ENCODE results near the gene HAPLN1. TPM values are rescaled to one million over a fixed set of nuclear protein-coding genes. Genes with fewer than 3 reads are reported as not detected.
"Not testable (repeated sequence)": the region's sequence is repeated elsewhere in the genome, so short reads cannot be mapped to it uniquely, and the experiment has no call there.

Gene HAPLN1
- total and polyA plus RNA-seq, 2 experiments from 2014 or later = 34.5 to 43.0 TPM

GRCh38 chr5:83740741-83741140 lies 20.1 kb upstream of the HAPLN1 start:
- Histone ChIP-seq H3K27me3 (no peaks in the 10 kb centered on the region), H3K9me2 (replicated peaks; ENCODE audit: insufficient read depth) (no peaks in the 10 kb centered on the region), H3K4me3 (no peak overlapping the region), H3K27ac (no peak overlapping the region), H3K4me2 (no peak overlapping the region), H3K4me1 (ENCODE audit: insufficient read depth) (peaks cover 7% of the 10 kb centered on the region), H3K36me3 (replicated peaks; ENCODE audit: insufficient read depth, low read depth) (no peaks in the 10 kb centered on the region), H2AFZ (no peak overlapping the region), H3K9me3 (ENCODE audit: low read depth) (no peaks in the 10 kb centered on the region), H4K20me1 (ENCODE audit: insufficient read depth, poor library complexity, severe bottlenecking) (no peaks in the 10 kb centered on the region), H3K79me2 (no peaks in the 10 kb centered on the region)
- no peak for DNase-seq (ENCODE audit: low spot score)
- no peak for TF ChIP-seq EZH2phosphoT487 (IDR thresholded peaks at IDR 0.05; ENCODE audit: low read depth, severe bottlenecking, unreplicated experiment)
- TF ChIP-seq EZH2 (IDR thresholded peaks at IDR 0.05; ENCODE audit: borderline replicate concordance) = no peak
- no peak for TF ChIP-seq CTCF (IDR thresholded peaks at IDR 0.05; ENCODE audit: poor library complexity)
- 91% methylated on average over 2 of the region's 2 CpGs for WGBS (ENCODE audit: low lambda C conversion rate, missing lambda C conversion rate)

DNA sequence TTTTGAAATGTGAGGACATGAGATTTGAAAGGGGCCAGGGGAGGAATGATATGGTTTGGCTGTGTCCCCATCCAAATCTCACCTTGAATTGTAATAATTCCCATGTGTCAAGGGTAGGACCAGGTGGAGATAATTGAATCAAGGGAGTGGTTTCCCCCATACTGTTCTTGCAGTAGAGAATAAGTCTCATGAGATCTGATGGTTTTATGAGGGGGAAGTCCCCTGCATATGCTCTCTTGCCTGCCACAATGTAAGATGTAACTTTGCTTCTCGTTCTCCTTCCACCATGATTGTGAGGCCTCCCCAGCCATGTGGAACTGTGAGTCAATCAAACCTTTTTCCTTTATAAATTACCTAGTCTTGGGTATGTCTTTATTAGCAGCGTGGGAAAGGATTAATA lies 15.5 kb upstream of the HAPLN1 start:
- DNase-seq (ENCODE audit: low spot score); H4K20me1 ChIP-seq (ENCODE audit: insufficient read depth, poor library complexity, severe bottlenecking); H3K4me3 ChIP-seq; H3K4me2 ChIP-seq; H3K27me3 ChIP-seq; H3K9me2 ChIP-seq (replicated peaks; ENCODE audit: insufficient read depth); H3K4me1 ChIP-seq (ENCODE audit: insufficient read depth); H3K9me3 ChIP-seq (ENCODE audit: low read depth); H2AFZ ChIP-seq; H3K36me3 ChIP-seq (replicated peaks; ENCODE audit: insufficient read depth, low read depth); H3K79me2 ChIP-seq: not testable (repeated sequence)
- H3K27ac ChIP-seq = peak overlapping the region; percentile 50
- WGBS (ENCODE audit: low lambda C conversion rate, missing lambda C conversion rate) = 96% methylated on average over 2 of the region's 2 CpGs

- H3K36me3 ChIP-seq (replicated peaks; ENCODE audit: insufficient read depth, low read depth); H3K79me2 ChIP-seq; H3K4me2 ChIP-seq; H3K27me3 ChIP-seq; H3K9me2 ChIP-seq (replicated peaks; ENCODE audit: insufficient read depth); H3K9me3 ChIP-seq (ENCODE audit: low read depth); H3K4me3 ChIP-seq; H3K4me1 ChIP-seq (ENCODE audit: insufficient read depth); DNase-seq (ENCODE audit: low spot score); H4K20me1 ChIP-seq (ENCODE audit: insufficient read depth, poor library complexity, severe bottlenecking); H2AFZ ChIP-seq; H3K27ac ChIP-seq: not testable (repeated sequence)
Measured at GRCh38 chr5:83735058-83735457, 14.4 kb upstream of the HAPLN1 start.

DNA sequence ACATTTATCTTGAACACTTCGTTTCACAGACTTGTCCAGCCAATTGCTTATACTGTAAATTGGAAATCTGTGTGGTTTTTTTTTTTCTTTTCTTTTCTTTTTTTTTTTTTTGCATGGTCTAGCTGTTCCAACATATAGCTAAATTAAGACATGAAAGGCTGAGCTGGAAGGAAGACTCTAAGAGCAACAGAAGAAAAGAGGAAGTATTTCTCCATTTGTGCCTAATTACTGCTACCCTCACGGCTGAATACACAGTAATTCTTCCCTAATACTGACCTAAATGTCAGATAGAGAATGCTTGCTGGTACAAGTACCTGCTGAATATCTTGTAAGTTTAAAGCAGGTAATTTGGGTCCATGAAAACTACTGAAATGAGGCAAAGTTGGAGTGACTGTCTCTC lies 11.0 kb upstream of the HAPLN1 start:
- Histone ChIP-seq H3K79me2 (no peaks in the 10 kb centered on the region), H2AFZ (no peak overlapping the region), H3K9me2 (replicated peaks; ENCODE audit: insufficient read depth) (no peaks in the 10 kb centered on the region), H3K36me3 (replicated peaks; ENCODE audit: insufficient read depth, low read depth) (no peaks in the 10 kb centered on the region), H3K9me3 (ENCODE audit: low read depth) (no peaks in the 10 kb centered on the region), H3K4me3 (no peak overlapping the region), H3K27ac (no peak overlapping the region), H4K20me1 (ENCODE audit: insufficient read depth, poor library complexity, severe bottlenecking) (no peaks in the 10 kb centered on the region), H3K4me1 (ENCODE audit: insufficient read depth) (peaks cover 13% of the 10 kb centered on the region), H3K4me2 (no peak overlapping the region), H3K27me3 (no peaks in the 10 kb centered on the region)
- no peak for TF ChIP-seq EZH2phosphoT487 (IDR thresholded peaks at IDR 0.05; ENCODE audit: low read depth, severe bottlenecking, unreplicated experiment)
- TF ChIP-seq EZH2 (IDR thresholded peaks at IDR 0.05; ENCODE audit: borderline replicate concordance) = no peak
- no peak for TF ChIP-seq CTCF (IDR thresholded peaks at IDR 0.05; ENCODE audit: poor library complexity)
- WGBS (ENCODE audit: low lambda C conversion rate, missing lambda C conversion rate) = 71% methylated on average over 2 of the region's 2 CpGs
- DNase-seq (ENCODE audit: low spot score) = no peak

DNA sequence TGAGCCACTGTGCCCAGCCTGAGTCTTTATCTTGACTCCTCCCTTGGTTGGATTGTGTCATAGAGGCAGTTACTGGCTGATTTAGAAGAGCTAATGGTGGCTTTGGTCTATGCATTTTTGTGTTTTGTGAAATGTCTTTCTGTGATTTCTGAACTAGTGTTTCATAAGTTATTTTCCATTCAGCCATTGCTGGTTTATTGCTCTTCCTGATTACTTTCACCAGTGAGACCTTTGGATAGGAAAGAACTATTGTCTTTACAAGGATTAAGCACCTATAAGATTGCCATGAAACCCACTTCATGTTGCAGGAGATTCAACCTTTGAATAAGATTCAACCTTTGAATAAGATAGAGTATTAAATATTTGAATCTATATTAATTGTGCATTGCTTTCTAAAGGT lies 8.7 kb upstream of the HAPLN1 start:
- no peak for DNase-seq (ENCODE audit: low spot score)
- H3K9me2 ChIP-seq (replicated peaks; ENCODE audit: insufficient read depth) = no peaks in the 10 kb centered on the region

More for the DNA sequence above, 8.7 kb upstream of the HAPLN1 start:
- Histone ChIP-seq H3K4me2 (no peak overlapping the region), H4K20me1 (ENCODE audit: insufficient read depth, poor library complexity, severe bottlenecking) (no peaks in the 10 kb centered on the region), H3K4me1 (ENCODE audit: insufficient read depth) (peaks cover 9% of the 10 kb centered on the region), H2AFZ (no peak overlapping the region), H3K27me3 (no peaks in the 10 kb centered on the region), H3K4me3 (no peak overlapping the region), H3K9me3 (ENCODE audit: low read depth) (no peaks in the 10 kb centered on the region), H3K79me2 (no peaks in the 10 kb centered on the region), H3K27ac (no peak overlapping the region), H3K36me3 (replicated peaks; ENCODE audit: insufficient read depth, low read depth) (no peaks in the 10 kb centered on the region)
- TF ChIP-seq EZH2 (IDR thresholded peaks at IDR 0.05; ENCODE audit: borderline replicate concordance) (no peak), EZH2phosphoT487 (IDR thresholded peaks at IDR 0.05; ENCODE audit: low read depth, severe bottlenecking, unreplicated experiment) (no peak), CTCF (IDR thresholded peaks at IDR 0.05; ENCODE audit: poor library complexity) (no peak)
